ENCODE results near the gene SAA2.
"Not testable (repeated sequence)": the region's sequence is repeated elsewhere in the genome, so short reads cannot be mapped to it uniquely, and the experiment has no call there.

The SAA2 gene

DNA sequence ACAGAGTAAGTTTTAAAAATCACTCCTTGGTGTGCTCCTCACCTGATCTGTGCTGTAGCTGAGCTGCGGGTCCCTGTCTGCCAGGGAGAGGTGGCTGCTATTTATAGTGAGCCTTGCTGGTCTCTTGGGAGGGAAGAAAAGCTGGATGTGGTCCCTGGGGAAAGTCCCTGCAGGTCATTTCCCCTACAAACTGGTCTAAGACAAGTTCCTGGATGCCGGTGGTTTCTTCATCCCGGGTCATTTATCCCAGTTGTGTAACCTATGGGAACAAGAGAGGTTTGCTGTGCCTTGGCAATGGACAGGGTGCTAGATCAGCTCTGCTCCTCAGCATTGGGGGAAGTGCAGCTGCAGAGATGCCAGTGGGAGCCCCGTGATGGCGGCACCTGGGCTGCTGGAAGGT, at the start of gene SAA2:
Gene SAA2, minus strand, starts transcription at position 108 of the 400 bp plus-strand sequence. CDS start 657 bp downstream, outside the sequence.
- Histone ChIP-seq H3K36me3 (ENCODE audit: insufficient read depth, low read depth, low read length) (no peaks in the 10 kb centered on the region), H3K4me3 (ENCODE audit: low read length) (no peak within 1 kb of the TSS), H3K27me3 (ENCODE audit: insufficient read depth, low read length) (no peaks in the 10 kb centered on the region), H3K27ac (ENCODE audit: low read length) (no peak within 1 kb of the TSS), H3K9ac (ENCODE audit: low read depth, low read length) (no peak within 1 kb of the TSS), H3K4me1 (ENCODE audit: insufficient read depth, low read length) (no peaks in the 10 kb centered on the region), H3K9me3 (ENCODE audit: insufficient read depth, low read depth, low read length) (peaks cover under 1% of the 10 kb centered on the region; the same call in 1 of the 2 replicates)

DNA sequence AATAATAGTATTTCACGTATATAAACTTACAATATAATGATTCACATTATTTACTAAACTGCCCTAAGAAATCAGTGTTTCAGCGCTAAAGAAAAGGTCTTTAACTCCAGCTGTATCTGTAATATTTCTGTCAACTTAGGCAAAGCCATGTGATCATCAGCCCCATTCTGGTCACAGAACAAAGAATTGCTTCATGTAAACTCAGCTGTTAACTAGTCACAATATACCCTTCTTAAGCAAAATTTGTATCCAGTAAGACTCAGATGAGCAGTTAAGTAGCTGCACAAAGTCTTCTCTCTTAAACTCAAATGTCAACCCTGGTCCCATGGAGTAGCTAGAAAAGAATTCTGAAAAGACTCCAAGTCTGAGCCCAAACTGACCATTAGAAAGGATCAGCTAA, 46.8 kb upstream of the SAA2 start:
- H3K36me3 ChIP-seq (ENCODE audit: insufficient read depth, low read depth, low read length) = peaks cover 92% of the 10 kb centered on the region
- H3K27ac ChIP-seq (ENCODE audit: low read length) = no peak overlapping the region

DNA sequence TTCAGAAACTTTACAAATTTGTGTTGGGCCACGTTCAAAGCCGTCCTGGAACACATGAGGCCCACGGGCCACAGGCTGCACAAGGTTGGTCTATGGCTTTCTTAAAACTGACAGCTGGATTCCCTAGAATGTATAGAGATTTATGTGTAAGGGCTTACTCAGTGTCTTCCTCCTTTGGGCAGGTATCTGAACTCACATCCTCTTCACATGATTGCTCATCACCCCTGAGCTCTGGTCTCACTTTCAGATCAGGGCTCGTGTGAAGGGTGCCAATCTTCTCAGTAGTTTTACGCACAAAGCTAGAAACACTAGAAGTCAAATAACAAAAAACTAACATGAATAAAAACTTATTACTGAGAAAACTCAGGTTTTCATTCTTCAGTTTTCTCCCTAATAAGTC, 46.4 kb upstream of the SAA2 start:
- H3K4me3 ChIP-seq (ENCODE audit: low read length) = no peak overlapping the region
- H3K9ac ChIP-seq (ENCODE audit: low read depth, low read length) = no peak overlapping the region
- no peaks in the 10 kb centered on the region for H3K27me3 ChIP-seq (ENCODE audit: insufficient read depth, low read length)
- H3K9me3 ChIP-seq (ENCODE audit: insufficient read depth, low read depth, low read length) = no peaks in the 10 kb centered on the region
- peaks cover 92% of the 10 kb centered on the region for H3K36me3 ChIP-seq (ENCODE audit: insufficient read depth, low read depth, low read length)
- H3K4me1 ChIP-seq (ENCODE audit: insufficient read depth, low read length) = no peaks in the 10 kb centered on the region
- H3K27ac ChIP-seq (ENCODE audit: low read length) = no peak overlapping the region

More for the DNA sequence above, 46.8 kb upstream of the SAA2 start:
- Histone ChIP-seq H3K4me3 (ENCODE audit: low read length) (no peak overlapping the region), H3K27me3 (ENCODE audit: insufficient read depth, low read length) (no peaks in the 10 kb centered on the region), H3K4me1 (ENCODE audit: insufficient read depth, low read length) (no peaks in the 10 kb centered on the region), H3K9me3 (ENCODE audit: insufficient read depth, low read depth, low read length) (no peaks in the 10 kb centered on the region), H3K9ac (ENCODE audit: low read depth, low read length) (no peak overlapping the region)

DNA sequence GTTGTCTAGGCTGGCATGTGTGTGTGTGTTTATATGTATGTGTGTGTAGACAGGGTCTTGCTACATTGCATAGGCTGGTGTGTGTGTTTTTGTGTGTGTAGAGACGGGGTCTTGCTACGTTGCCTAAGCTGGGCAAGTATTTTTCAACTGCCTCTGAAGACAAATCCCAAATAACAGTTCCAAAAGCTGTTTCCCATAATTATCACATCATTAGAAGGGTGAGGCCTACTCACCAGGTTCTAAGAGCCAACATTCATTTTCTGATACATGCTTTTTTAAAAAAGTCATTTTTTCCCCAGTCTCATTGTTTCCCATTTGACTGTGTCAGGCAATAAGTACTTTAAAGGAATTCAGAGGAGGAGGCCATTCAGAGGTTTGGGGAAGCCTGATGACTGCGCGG, 40.4 kb upstream of the SAA2 start:
- H3K4me3 ChIP-seq (ENCODE audit: low read length) = no peak overlapping the region
- no peaks in the 10 kb centered on the region for H3K27me3 ChIP-seq (ENCODE audit: insufficient read depth, low read length)
- no peaks in the 10 kb centered on the region for H3K9me3 ChIP-seq (ENCODE audit: insufficient read depth, low read depth, low read length)
- peaks cover 94% of the 10 kb centered on the region for H3K36me3 ChIP-seq (ENCODE audit: insufficient read depth, low read depth, low read length)
- H3K9ac ChIP-seq (ENCODE audit: low read depth, low read length) = no peak overlapping the region
- H3K4me1 ChIP-seq (ENCODE audit: insufficient read depth, low read length) = no peaks in the 10 kb centered on the region
- no peak overlapping the region for H3K27ac ChIP-seq (ENCODE audit: low read length)

DNA sequence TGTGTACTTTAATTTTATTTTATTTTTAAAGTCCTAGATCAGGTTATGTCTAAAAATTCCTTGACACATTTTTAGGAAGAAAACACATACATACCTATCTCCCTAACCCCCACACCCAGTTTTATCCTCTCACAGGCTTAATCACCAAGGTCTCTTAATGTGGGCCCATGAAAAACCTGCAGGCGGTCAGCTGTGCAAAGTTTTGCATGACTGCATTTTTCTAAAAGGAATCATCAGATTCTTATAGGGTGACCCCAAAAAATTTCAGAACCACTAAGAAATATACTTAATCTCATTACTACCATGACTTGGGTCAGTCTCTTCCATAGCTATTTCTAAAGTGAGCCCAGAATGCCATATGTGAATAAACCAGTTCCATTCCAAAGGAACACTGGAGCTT, 37.4 kb upstream of the SAA2 start:
- no peaks in the 10 kb centered on the region for H3K4me1 ChIP-seq (ENCODE audit: insufficient read depth, low read length)
- H3K9ac ChIP-seq (ENCODE audit: low read depth, low read length) = no peak overlapping the region
- H3K4me3 ChIP-seq (ENCODE audit: low read length) = no peak overlapping the region
- H3K9me3 ChIP-seq (ENCODE audit: insufficient read depth, low read depth, low read length) = no peaks in the 10 kb centered on the region
- H3K27me3 ChIP-seq (ENCODE audit: insufficient read depth, low read length) = no peaks in the 10 kb centered on the region
- H3K36me3 ChIP-seq (ENCODE audit: insufficient read depth, low read depth, low read length) = peaks cover 95% of the 10 kb centered on the region
- no peak overlapping the region for H3K27ac ChIP-seq (ENCODE audit: low read length)

DNA sequence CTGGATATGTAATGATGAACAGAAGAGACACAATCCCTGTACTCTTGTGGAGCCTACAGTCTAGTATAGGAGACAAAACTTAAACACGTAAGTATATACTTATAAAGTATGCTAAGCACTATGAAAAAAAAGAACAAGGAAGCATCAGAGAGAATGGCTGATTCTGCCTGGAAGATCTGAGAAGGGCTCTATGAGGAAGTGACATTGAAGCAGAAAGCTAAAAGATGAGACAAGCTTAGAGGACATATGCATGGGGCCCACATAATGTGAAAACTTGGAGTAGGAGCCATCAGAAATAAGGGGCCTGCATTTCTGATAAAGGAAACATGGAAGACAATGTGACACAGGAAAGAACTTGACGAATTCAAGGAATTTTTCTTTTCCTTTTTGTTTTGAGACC, 34.2 kb upstream of the SAA2 start:
- Histone ChIP-seq H3K4me3 (ENCODE audit: low read length) (no peak overlapping the region), H3K9ac (ENCODE audit: low read depth, low read length) (no peak overlapping the region), H3K36me3 (ENCODE audit: insufficient read depth, low read depth, low read length) (peaks cover 92% of the 10 kb centered on the region), H3K27me3 (ENCODE audit: insufficient read depth, low read length) (no peaks in the 10 kb centered on the region), H3K4me1 (ENCODE audit: insufficient read depth, low read length) (no peaks in the 10 kb centered on the region), H3K9me3 (ENCODE audit: insufficient read depth, low read depth, low read length) (no peaks in the 10 kb centered on the region), H3K27ac (ENCODE audit: low read length) (no peak overlapping the region)

DNA sequence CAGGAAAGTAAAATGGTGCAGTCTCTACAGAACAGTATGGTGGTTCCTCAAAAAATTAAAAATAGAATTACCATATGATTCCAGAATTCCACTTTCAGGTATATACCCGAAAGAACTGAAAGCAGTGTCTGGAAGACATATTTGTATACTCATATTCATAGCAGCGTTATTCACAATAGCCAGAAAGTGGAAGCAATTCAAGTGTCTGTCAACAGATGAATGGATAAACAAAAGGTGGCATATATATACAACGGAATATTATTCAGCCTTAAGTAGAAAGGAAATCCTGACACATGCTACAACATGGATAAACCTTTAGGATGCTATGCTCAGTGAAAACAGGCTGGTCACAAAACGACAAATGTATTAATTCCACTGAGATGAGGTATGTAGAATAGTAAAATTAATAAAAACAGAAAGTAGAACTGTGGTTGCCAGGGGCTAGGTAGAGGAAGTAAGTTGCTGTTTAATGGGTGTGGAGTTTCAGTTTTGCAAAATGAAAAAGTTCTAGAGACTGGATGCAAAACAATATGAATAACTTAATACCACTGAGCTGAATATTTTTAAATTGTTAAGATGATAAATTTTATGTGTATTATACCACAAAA, 32.1 kb upstream of the SAA2 start:
- H3K36me3 ChIP-seq (ENCODE audit: insufficient read depth, low read depth, low read length) = peaks cover 71% of the 10 kb centered on the region
- no peak overlapping the region for H3K27ac ChIP-seq (ENCODE audit: low read length)
- H3K4me3 ChIP-seq (ENCODE audit: low read length) = no peak overlapping the region
- H3K9me3 ChIP-seq (ENCODE audit: insufficient read depth, low read depth, low read length) = no peaks in the 10 kb centered on the region
- H3K9ac ChIP-seq (ENCODE audit: low read depth, low read length) = no peak overlapping the region
- H3K27me3 ChIP-seq (ENCODE audit: insufficient read depth, low read length) = no peaks in the 10 kb centered on the region
- H3K4me1 ChIP-seq (ENCODE audit: insufficient read depth, low read length) = no peaks in the 10 kb centered on the region

DNA sequence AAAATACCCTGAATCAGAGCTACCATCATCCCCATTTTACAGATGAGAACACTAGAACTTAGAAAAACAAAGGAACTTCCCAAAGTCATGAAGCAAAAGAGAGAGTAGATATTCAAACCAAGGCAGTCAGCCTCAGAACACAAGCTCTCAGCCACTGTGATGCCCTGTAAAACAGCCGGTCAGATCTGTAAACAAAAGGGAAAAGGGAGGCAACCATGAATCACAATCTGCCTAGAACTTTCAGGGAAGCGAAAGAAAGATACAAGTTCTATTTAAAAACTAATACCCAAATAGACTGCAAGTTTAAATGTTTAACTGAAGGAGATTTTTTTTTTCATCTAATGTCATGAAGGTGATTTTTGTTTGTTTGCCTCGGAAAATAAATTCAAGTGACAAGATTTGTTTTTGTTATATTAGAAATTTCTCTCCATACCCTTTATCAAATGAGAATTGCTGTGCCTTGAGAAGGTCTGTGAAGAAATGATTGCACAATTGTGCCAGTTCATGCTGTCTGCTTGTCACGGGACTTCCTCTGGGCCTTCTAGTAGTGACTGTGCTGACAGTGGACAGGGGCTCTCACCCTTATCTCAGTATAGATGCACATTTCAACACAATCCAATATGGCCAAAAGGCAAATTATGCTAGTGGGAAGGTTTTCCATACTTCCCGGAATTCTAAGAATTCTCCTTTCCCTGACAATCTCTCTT, 29.2 kb upstream of the SAA2 start:
- no peak overlapping the region for H3K9ac ChIP-seq (ENCODE audit: low read depth, low read length)
- no peak overlapping the region for H3K4me3 ChIP-seq (ENCODE audit: low read length)
- H3K9me3 ChIP-seq (ENCODE audit: insufficient read depth, low read depth, low read length) = no peaks in the 10 kb centered on the region
- H3K4me1 ChIP-seq (ENCODE audit: insufficient read depth, low read length) = no peaks in the 10 kb centered on the region
- no peaks in the 10 kb centered on the region for H3K27me3 ChIP-seq (ENCODE audit: insufficient read depth, low read length)
- H3K36me3 ChIP-seq (ENCODE audit: insufficient read depth, low read depth, low read length) = peaks cover 43% of the 10 kb centered on the region
- H3K27ac ChIP-seq (ENCODE audit: low read length) = no peak overlapping the region

DNA sequence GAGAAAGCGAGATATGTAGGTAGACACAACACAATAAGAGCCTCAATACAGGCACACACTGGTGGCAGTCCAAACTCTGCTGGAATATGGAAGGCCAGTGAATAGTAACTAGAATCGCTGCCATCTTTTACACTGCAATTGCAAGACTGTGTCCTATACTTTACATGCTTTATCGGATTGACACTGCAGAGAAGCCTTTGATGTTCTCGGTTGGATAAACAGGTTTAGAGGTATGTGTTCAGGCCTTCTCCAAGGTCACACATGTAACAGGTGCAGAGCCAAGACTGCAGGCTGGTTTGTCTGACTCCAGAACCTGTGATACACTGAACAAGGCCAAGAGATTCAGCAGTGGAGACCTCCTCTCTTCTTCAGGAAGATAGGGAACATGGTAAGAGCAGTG, 22.7 kb upstream of the SAA2 start:
- H3K4me3 ChIP-seq (ENCODE audit: low read length) = no peak overlapping the region
- H3K9ac ChIP-seq (ENCODE audit: low read depth, low read length) = no peak overlapping the region
- no peaks in the 10 kb centered on the region for H3K4me1 ChIP-seq (ENCODE audit: insufficient read depth, low read length)
- H3K27me3 ChIP-seq (ENCODE audit: insufficient read depth, low read length) = no peaks in the 10 kb centered on the region
- no peaks in the 10 kb centered on the region for H3K36me3 ChIP-seq (ENCODE audit: insufficient read depth, low read depth, low read length)
- no peak overlapping the region for H3K27ac ChIP-seq (ENCODE audit: low read length)
- no peaks in the 10 kb centered on the region for H3K9me3 ChIP-seq (ENCODE audit: insufficient read depth, low read depth, low read length)

DNA sequence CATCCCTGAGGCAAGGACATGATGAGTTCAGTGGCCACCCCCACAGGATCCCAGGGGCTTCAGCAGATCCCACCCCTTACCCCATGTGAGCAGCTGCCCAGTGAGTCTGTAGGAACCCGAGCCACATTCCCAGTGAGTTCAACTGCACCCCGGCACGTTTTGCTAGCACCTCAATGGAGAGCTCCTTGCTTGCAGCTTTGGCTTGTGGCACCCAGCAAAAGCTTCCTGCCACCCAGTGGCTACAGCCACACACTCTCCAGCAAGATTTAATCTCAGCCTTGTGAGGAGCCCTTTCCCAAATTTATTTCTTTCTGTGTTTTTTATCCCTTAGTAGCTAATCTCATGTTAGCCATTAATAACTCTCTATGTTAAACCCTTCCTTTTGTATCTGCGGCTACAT, 21.6 kb upstream of the SAA2 start:
- H3K27me3 ChIP-seq (ENCODE audit: insufficient read depth, low read length) = no peaks in the 10 kb centered on the region
- H3K4me1 ChIP-seq (ENCODE audit: insufficient read depth, low read length) = no peaks in the 10 kb centered on the region
- no peaks in the 10 kb centered on the region for H3K36me3 ChIP-seq (ENCODE audit: insufficient read depth, low read depth, low read length)
- H3K4me3 ChIP-seq (ENCODE audit: low read length) = no peak overlapping the region
- H3K9ac ChIP-seq (ENCODE audit: low read depth, low read length) = peak overlapping the region; percentile 15; the same call in 1 of the 2 replicates
- no peaks in the 10 kb centered on the region for H3K9me3 ChIP-seq (ENCODE audit: insufficient read depth, low read depth, low read length)
- H3K27ac ChIP-seq (ENCODE audit: low read length) = no peak overlapping the region

DNA sequence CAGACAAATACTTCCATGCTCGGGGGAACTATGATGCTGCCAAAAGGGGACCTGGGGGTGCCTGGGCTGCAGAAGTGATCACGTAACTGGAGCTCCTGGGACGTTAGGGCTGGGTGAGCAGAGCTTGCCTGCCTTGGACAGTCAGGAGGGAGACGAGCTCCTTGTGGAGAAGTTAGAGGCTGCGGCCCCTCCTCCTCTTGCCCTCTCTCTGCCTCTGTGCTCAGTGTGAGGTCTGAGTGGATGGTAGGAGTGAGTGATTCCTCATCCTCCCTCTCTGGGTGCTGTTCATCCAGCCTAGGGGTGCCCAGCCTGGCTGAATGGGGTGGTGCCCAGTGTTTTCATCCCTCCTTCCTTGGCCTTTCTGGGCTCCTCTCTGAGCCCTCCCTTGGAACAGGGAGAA, 20.8 kb upstream of the SAA2 start:
- not testable (repeated sequence) for H3K4me1 ChIP-seq (ENCODE audit: insufficient read depth, low read length); H3K9me3 ChIP-seq (ENCODE audit: insufficient read depth, low read depth, low read length); H3K9ac ChIP-seq (ENCODE audit: low read depth, low read length); H3K27ac ChIP-seq (ENCODE audit: low read length); H3K36me3 ChIP-seq (ENCODE audit: insufficient read depth, low read depth, low read length); H3K27me3 ChIP-seq (ENCODE audit: insufficient read depth, low read length); H3K4me3 ChIP-seq (ENCODE audit: low read length)

DNA sequence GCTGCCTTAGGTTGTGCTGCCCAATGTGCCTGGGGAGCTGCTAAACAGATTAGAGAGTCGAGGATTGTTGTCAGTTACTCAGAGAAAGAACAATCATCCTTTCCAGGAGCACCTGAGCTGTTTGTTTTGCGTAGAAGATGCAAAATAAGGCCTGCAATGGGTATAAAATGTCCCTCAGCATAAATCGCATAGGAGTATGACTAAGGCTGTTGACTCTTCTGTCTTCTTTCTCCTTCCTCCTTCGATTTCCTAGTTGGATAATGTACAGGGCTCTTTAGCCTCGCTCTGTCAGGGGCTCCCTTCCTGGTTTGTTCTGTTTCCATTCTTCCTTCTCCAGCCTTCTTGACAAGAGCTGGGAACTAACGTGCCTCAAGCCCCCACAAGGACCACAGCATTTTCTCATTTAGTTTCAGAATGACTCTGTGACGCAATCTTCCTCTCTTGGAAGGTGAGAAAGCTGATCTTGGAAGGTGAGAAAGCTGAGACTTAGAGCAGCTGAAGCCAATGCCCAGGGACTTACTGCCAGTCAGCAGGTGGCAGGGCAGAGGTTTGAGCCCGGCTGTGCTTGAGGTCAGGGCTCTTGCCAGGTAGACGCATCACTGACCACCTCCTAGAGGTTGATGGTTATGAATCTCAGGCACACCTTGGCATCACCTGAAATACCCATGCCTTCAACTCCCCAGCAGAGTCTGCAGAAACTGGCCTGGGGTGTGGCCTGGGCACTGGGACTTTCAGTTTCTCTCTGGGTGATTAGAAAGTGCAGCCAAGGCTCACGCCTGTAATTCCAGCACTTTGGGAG, 19.1 kb upstream of the SAA2 start:
- not testable (repeated sequence) for H3K27me3 ChIP-seq (ENCODE audit: insufficient read depth, low read length); H3K4me1 ChIP-seq (ENCODE audit: insufficient read depth, low read length); H3K4me3 ChIP-seq (ENCODE audit: low read length); H3K9me3 ChIP-seq (ENCODE audit: insufficient read depth, low read depth, low read length); H3K9ac ChIP-seq (ENCODE audit: low read depth, low read length); H3K27ac ChIP-seq (ENCODE audit: low read length); H3K36me3 ChIP-seq (ENCODE audit: insufficient read depth, low read depth, low read length)
